NCI-H2029 (cell line): ENCODE measurements around the gene PSIP1.
"Not testable (repeated sequence)": the region's sequence is repeated elsewhere in the genome, so short reads cannot be mapped to it uniquely, and the experiment has no call there.

ENCODE experiments used
- DNase-seq: peaks from one replicate; lab custom pipeline; 2025; lab: John Stamatoyannopoulos, UW

PSIP1 gene

GRCh38 chr9:15430920-15431844 is 79.6 kb downstream of the PSIP1 start:
- DNase-seq, result no peak

GRCh38 chr9:15427702-15428101 is 83.1 kb downstream of the PSIP1 start:
- not testable (repeated sequence) for DNase-seq

GRCh38 chr9:15426019-15426418 is 84.8 kb downstream of the PSIP1 start:
- no peak for DNase-seq

- DNase-seq, result no peak
Observed at GRCh38 chr9:15423231-15423985, 87.4 kb downstream of the PSIP1 start.

GRCh38 chr9:15422372-15423230 is 88.2 kb downstream of the PSIP1 start, which contains the start of gene SNAPC3:
Gene SNAPC3 (plus strand): TSS chr9:15422876. CDS start chr9:15422880, 4 bp downstream.
- DNase-seq, result peak; percentile 76

GRCh38 chr9:15421990-15422371 is 88.8 kb downstream of the PSIP1 start:
- no peak for DNase-seq

GRCh38 chr9:15421532-15421931 is 89.2 kb downstream of the PSIP1 start:
- DNase-seq, result no peak

- DNase-seq, result no peak
Observed at GRCh38 chr9:15420796-15421195, 90.0 kb downstream of the PSIP1 start.

- DNase-seq, result no peak
Observed at GRCh38 chr9:15417626-15418025, 93.1 kb downstream of the PSIP1 start.

- no peak for DNase-seq
Observed at GRCh38 chr9:15416880-15417279, 93.9 kb downstream of the PSIP1 start.
